Left lung (tissue), 10 donors: ENCODE data around the gene JAZF1. TPM values are rescaled to one million over a fixed set of nuclear protein-coding genes. Genes with fewer than 3 reads are reported as not detected.

Source experiments
- ATAC-seq: fragments of 200-7000 bp; cut with Tn5 transposase; one replicate; pipeline ENCODE4 v1.9.1; 2020; ENCODE audit warnings: moderate library complexity
- DNase-seq, 4 donors: peaks; one replicate each; pipeline ENCODE4 v3.0.0-alpha.2; 2013 to 2020
- H3K27ac ChIP-seq, 2 donors: fragments of 200-600 bp; sonication (generic) in 1 of 2; one replicate each; pipeline versions ENCODE4 v1.5.0 to v1.8.0; 2020 to 2021
- H3K27me3 ChIP-seq, 2 donors: fragments of 200-600 bp; sonication (generic) in 1 of 2; one replicate each; pipeline versions ENCODE4 v1.5.0 to v1.8.0; 2020 to 2021
- H3K36me3 ChIP-seq, 2 donors: fragments of 200-600 bp; sonication (generic) in 1 of 2; one replicate each; pipeline versions ENCODE4 v1.5.0 to v1.8.0; 2020 to 2021
- H3K4me1 ChIP-seq, 2 donors: fragments of 200-600 bp; one replicate each; pipeline ENCODE4 v1.8.0; 2021
- H3K4me3 ChIP-seq, 2 donors: fragments of 200-600 bp; sonication (generic) in 1 of 2; one replicate each; pipeline versions ENCODE4 v1.5.0 to v1.8.0; 2020 to 2021; ENCODE audit warnings: mild to moderate bottlenecking in 1 of 2
- H3K9me3 ChIP-seq, 2 donors: fragments of 200-600 bp; sonication (generic) in 1 of 2; one replicate each; pipeline versions ENCODE4 v1.5.0 to v1.8.0; 2020 to 2021
- CTCF ChIP-seq, 2 donors: fragments of 200-600 bp; sonication (generic) in 1 of 2; IDR thresholded peaks; one replicate each; pipeline versions ENCODE4 v1.5.0 to v1.8.0; 2021; ENCODE audit warnings: antibody characterized with exemption in 2 of 2
- intact Hi-C, 2 donors: fragments of 100-400 bp; cut with DNase I; formaldehyde crosslinking; loops; one replicate each; pipeline versions ENCODE4 v1.11.2 to v1.14.2; 2022
- polyA plus RNA-seq, 6 donors: library from polyadenylated mRNA; unstranded; fragments of 120-200 nt; gene quantifications; one replicate each; pipeline ENCODE4 v1.2.1, GENCODE V29; 2013; ENCODE audit not compliant: insufficient read length in 6 of 6
- total RNA-seq, 2 donors: library from RNA; stranded (reverse); fragmentation: NEBNext Ultra II Directional; extraction: Animal tissue kit (Norgen Biotek cat#: 25700); gene quantifications; one replicate each; pipeline ENCODE4 v1.2.1, GENCODE V29; 2021
- donor health status: DM: no; HTN: yes; CAD: no.
- donor health status: DM: no; HTN: no; CAD: no.

The JAZF1 gene
- total and polyA plus RNA-seq, 8 donors: 11.1 to 18.2 (median 13.8) TPM

- ATAC-seq: no peak
- no peak for TF ChIP-seq CTCF (IDR thresholded peaks at IDR 0.05)
- intact Hi-C loops: no loop called here
- no peaks in the 10 kb centered on the region for H3K27me3 ChIP-seq
- H3K4me3 ChIP-seq: no peak overlapping the region
- DNase-seq: no peak
- no peaks in the 10 kb centered on the region for H3K36me3 ChIP-seq
- no peaks in the 10 kb centered on the region for H3K9me3 ChIP-seq
- no peak overlapping the region for H3K27ac ChIP-seq
- no peaks in the 10 kb centered on the region for H3K4me1 ChIP-seq
These were observed 208.3 kb downstream of the JAZF1 start for GRCh38 chr7:27972276-27972675.

GRCh38 chr7:27971171-27971812 lies 209.3 kb downstream of the JAZF1 start:
- H3K4me1 ChIP-seq: no peaks in the 10 kb centered on the region
- ATAC-seq: no peak
- H3K27ac ChIP-seq: no peak overlapping the region
- TF ChIP-seq CTCF (IDR thresholded peaks at IDR 0.05): no peak
- H3K4me3 ChIP-seq: no peak overlapping the region
- H3K27me3 ChIP-seq: no peaks in the 10 kb centered on the region
- no peaks in the 10 kb centered on the region for H3K36me3 ChIP-seq
- no peak for DNase-seq
- H3K9me3 ChIP-seq: no peaks in the 10 kb centered on the region
- intact Hi-C loops: no loop called here

GRCh38 chr7:27970350-27970749 lies 210.2 kb downstream of the JAZF1 start:
- no peaks in the 10 kb centered on the region for H3K9me3 ChIP-seq
- H3K4me3 ChIP-seq: no peak overlapping the region
- no peaks in the 10 kb centered on the region for H3K36me3 ChIP-seq
- ATAC-seq (no peak), DNase-seq (no peak)
- H3K27me3 ChIP-seq: no peaks in the 10 kb centered on the region
- no peaks in the 10 kb centered on the region for H3K4me1 ChIP-seq
- TF ChIP-seq CTCF (IDR thresholded peaks at IDR 0.05): no peak
- intact Hi-C loops: no loop called here
- no peak overlapping the region for H3K27ac ChIP-seq

GRCh38 chr7:27969346-27969745 lies 211.2 kb downstream of the JAZF1 start:
- no peak for DNase-seq
- no peaks in the 10 kb centered on the region for H3K9me3 ChIP-seq
- no peaks in the 10 kb centered on the region for H3K36me3 ChIP-seq
- no peak overlapping the region for H3K4me3 ChIP-seq
- no peaks in the 10 kb centered on the region for H3K4me1 ChIP-seq
- intact Hi-C loops: no loop called here
- ATAC-seq: no peak
- no peaks in the 10 kb centered on the region for H3K27me3 ChIP-seq
- TF ChIP-seq CTCF (IDR thresholded peaks at IDR 0.05): no peak
- no peak overlapping the region for H3K27ac ChIP-seq

- no peak for ATAC-seq
- Histone ChIP-seq H3K9me3 (no peaks in the 10 kb centered on the region), H3K27me3 (no peaks in the 10 kb centered on the region), H3K4me3 (no peak overlapping the region), H3K36me3 (no peaks in the 10 kb centered on the region), H3K27ac (no peak overlapping the region), H3K4me1 (no peaks in the 10 kb centered on the region)
- intact Hi-C loops: no loop called here
- no peak for TF ChIP-seq CTCF (IDR thresholded peaks at IDR 0.05)
- no peak for DNase-seq
These were observed 213.0 kb downstream of the JAZF1 start for GRCh38 chr7:27967639-27968038.
